SHP77 (cell line): ENCODE measurements around the gene AGFG1.
A peak's percentile ranks its signal among the peaks of the same experiment; 100 is the strongest.

Experiments used
- DNase-seq, 2 experiments: peaks; one replicate each; lab custom pipeline; 2025; lab: John Stamatoyannopoulos, UW

AGFG1 gene, protein sequence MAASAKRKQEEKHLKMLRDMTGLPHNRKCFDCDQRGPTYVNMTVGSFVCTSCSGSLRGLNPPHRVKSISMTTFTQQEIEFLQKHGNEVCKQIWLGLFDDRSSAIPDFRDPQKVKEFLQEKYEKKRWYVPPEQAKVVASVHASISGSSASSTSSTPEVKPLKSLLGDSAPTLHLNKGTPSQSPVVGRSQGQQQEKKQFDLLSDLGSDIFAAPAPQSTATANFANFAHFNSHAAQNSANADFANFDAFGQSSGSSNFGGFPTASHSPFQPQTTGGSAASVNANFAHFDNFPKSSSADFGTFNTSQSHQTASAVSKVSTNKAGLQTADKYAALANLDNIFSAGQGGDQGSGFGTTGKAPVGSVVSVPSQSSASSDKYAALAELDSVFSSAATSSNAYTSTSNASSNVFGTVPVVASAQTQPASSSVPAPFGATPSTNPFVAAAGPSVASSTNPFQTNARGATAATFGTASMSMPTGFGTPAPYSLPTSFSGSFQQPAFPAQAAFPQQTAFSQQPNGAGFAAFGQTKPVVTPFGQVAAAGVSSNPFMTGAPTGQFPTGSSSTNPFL

DNA sequence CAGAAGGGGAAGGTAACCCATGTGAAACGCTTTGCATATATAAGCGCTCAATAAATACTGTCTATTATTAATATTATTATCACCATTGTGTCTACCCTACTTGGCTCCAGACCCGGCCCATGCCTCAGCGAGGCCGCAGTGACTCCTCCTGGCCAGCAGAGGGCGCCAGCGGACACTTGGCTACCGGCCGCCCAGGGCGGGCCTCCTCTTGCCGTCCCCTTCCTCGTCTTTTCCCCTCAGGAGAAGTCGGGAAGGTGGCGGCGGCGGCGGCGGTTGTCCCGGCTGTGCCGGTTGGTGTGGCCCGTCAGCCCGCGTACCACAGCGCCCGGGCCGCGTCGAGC is at the start of gene AGFG1:
AGFG1 (plus strand) TSS at position 233 of the 341 bp plus-strand sequence. CDS start 266 bp downstream, outside the sequence.
- peak; percentile 28 to 70 for DNase-seq

DNA sequence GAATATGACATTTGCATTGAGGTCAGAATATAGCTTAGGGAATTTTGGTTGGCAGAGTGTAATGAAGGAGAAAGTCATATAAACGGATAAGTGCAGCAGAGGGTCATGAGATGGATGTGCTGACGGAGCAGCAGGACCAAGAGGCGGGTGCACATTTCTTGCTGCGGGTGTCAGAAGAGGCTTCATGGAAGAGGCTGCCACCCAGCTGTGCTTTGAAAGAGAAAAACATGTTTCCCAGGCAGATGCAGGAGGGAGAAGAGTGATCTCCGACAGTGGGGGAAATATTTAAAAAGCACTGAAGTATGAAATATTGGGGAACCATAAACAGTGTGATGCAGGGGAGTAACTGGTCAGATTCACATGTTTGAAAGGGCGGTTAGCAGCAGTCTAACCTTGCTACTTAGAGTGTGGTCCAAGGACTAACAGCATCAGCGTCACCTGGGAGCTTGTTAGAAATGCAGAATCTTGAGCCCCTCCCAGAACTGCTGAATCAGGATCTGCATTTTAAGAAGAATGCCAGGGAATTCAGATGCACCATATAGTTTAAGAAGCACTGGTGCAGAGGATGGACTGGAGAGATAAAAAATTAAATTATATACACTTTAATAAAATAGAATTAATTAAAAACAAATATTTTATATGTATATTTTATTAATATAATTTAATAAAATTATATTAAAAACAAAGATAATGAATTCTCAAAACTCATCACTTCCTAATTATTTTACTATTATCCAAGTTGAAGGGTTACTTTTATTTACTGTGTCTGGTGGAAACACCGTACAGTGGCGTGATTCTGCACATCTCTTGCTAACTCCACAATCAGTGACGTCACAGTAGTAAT is 48.1 kb upstream of the AGFG1 start:
- DNase-seq, result no peak

DNA sequence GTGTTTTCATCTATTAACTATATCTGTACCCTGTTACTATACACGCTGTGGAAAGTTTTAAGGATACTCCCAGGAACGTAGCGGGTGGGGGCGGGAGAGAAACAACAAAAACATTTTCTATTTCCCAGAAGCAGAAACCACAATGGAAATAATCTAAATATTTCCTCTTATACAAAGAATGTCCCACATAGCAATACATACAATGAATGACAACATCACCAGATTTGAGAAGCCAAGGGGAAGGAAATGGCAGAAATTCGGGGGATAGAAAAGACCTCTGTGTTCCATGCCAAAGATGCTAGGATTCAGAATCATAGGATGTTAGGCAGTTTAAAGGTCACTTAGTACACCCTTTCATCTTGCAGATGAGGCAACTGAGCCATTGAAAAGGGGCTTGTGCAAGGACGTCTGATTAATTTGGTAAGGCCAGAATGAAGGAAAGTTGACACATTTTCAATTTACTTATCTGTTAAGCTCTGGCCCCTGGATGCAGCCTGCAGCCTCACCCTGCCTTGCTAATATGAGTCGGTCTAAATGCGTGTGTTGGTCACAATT is 43.1 kb upstream of the AGFG1 start:
- DNase-seq, result no peak

DNA sequence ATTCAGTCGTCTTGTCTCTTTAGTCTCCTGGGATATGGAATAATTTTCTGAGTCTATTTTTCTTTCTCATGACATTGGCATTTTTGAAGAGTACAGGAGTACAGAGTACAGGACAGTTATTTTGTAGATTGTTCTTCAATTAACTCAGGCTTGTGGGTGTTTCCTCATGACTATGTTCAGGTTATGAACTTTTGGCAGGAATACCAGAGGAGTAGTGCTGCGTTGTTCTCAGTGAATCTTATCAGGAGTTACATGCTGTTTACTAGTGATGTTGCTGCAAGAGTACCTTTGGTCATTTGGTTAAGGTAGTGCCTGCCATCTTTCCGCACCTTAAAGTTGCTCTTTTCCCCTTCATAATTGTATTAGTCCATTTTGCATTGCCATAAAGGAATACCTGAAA is 41.3 kb upstream of the AGFG1 start:
- DNase-seq, result no peak

DNA sequence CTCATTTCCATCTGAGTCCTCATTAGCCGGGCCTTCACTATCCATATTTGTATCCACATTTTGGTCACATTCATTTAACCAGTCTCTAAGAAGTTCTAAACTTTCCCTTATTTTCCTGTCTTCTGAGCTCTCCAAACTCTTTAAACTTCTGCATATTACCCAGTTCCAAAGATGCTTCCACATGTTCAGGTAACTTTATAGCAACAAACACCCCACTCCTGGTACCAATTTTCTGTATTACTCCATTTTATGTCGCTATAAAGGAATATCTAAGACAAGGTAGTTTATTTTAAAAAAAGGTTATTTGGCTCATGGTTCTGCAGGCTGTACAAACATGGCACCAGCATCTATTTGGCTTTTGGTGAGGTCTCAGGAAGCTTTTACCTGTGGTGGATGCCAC is 38.8 kb upstream of the AGFG1 start:
- no peak for DNase-seq

DNA sequence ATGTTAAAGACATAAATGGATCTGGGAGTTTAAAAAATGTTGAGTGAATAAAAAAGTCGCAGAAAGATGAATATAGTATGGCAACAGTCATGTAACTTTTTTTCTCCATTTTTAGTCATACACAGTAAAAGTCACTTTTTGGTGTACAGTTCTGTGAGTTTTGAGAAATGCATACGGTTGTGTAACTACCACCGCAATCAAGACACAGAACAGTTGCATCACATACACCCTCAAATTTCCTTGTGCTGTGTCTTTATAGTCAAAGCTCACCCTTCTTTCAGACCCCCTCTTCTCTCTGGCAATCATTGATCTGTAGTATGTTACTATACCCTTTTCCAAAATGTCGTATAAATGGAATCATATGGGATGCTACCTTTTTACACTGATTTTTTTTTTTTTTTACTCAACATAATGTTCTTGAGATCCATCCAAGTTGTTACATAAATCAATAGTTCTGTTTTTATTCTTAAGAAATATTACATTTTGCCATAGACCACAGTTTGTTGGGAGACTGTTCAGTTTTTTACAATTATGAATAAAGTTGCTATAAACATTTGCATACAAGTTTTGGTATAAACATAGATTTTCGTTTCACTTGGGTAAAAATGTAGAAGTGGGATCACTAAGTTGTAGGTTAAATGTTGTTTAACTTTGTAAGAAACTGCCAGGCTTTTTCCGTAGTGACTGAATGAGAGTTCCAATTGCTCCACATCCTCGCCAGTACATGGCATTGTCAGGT is 35.4 kb upstream of the AGFG1 start:
- DNase-seq, result no peak

DNA sequence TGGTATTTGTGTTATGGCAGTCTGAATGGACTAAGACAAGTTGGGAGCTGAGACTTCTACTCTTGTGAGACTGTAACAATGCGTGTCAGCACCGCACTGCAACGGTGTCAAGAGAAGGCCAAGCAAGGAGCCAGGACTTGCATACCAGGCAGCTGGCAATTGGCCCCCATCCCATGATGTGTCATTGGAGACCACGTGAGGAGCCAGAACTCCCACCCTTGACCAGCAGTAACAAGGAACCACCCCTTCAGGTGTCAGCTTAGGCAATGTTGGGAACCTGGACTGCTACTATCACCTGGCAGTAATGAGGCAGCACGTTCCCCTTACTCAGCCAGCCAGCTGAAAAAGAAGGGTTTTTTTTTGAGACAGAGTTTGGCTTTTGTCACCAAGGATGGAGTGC is 32.7 kb upstream of the AGFG1 start:
- no peak for DNase-seq

DNA sequence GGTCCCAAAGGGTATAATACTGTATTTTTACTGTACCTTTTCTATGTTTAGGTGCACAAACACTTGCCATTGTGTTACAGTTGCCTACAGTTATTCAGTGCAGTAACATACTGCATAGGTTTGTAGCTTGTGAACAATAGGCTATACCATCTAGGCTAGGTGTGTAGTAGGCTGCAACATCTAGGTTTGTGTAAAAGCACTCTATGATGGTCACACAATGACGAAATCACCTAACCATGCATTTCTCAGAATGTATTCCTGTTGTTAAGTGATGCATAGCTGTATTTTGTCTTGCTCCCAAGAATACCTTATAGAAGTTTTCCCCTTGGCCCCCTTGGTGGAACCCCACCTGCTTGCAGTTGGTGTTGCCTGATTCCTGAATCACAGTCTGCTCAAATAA is 29.3 kb upstream of the AGFG1 start:
- DNase-seq, result no peak

DNA sequence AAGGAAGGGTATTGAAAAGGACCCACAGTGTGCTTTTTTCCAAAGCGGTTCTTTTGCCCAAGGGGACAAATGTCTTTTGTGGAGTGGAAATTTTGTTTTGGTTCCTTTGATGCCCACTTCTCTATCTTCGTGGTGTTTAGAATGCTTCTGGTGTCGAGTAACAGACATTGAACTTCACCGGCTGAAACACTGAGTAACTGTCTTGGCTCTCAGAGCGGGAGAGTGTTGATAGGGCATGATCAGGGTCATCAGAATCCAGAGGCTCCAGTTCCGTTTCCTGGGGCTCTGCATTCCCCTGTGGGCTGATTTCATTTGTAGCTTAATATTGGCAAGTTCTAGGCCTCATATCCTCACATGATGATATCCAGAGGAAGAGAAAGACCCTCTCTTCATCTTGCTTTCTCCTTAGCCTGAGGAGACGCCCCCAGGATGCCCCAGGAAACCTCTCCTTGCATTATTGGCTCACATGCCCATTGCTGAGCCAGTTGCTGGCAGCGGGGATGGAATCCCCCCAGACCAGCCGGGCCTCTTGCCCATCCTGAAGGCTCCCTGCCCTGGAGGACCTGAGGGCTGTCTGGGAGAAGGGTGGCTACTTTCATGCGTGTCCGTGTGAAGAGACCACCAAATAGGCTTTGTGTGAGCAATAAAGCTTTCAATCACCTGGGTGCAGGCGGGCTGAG is 27.9 kb upstream of the AGFG1 start:
- DNase-seq, result no peak

DNA sequence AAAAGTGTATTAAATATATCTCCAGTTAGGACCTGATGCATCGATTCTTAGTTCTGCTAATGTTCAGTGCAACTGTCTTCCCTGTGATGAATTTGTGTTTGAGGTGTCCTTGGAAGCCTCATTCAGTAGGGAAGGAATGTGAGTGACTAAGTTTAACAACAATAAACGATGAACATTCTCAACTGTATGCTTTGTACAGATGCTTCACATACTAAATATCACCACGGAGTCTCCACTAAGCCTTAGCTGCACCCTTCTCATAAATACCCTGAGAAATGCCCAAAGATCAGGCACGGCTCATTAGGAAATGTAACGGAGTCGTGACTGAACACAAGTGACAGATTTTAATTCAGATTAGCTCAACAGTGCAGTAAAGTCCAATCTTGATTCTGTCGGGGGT is 24.4 kb upstream of the AGFG1 start:
- no peak for DNase-seq

DNA sequence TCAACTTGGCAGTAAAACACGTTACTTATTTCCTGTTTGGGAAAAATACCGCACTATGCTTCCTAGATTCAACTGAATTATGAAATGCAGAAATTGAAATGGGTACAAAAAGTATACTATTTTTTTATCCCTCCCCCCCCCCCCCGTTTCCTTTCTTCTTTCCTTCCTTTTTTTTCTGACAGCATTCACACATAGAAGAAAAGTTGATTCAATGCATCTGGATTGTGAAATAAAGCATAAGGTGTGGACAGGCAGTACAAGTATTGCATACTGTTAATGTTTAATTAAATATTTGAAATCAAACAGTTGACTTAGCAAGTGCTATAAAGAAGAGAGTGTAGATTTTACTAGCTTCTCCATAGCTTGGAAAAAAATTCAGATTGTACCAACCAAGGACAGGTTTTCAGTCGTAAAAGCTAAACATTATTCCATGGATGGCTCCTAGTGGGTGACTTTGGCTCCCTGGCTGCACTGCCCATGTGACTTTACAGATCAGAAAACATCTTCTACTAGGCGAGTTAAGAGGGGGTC is 21.6 kb upstream of the AGFG1 start:
- DNase-seq, result no peak

DNA sequence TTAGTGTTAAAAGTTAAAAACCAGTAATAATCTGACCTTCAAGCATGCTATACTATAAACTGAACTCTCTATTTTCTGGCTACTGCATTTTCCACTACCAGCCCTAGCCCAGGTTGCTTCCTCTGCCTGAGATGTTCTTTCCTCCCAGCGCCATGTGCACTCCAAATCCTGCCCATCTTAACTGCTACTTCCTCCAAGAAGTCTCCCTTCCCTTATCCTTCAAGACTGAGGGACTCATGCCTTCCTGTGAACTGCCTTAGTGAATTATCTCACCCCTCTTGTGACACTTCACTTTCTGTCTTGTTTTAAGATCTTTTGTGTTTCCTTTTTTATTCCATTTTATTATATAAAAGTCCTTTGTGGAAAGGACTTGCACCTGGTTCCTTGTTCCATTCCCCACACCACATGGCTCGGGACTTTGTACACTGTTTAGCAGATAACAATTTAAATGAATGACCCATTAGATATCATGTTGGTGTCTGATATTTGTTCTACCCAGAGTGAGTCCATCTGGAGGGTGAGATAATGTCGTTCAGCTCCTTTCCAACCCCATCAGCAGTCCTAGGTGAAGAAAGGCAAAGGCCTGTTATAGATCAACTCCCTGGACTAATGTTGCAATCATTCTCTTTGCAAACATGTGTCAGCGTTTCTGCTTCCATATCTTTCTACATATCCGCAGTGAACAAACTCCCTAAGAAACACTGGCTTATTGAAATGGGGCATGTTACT is 20.9 kb upstream of the AGFG1 start:
- no peak for DNase-seq

DNA sequence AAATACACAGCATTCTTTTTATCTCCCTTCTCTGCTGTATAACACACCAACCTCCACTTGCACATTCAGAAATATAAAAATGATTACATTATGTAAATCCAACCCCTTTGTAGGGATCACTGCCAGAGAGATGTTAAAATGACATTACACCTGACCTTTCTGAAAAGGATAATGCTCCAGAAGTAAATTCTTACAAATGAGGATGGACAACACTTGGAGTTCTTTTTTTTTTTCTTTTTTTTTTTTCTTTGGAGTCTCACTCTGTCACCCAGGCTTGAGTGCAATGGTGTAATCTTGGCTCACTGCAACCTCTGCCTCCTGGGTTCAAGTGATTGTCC is 20.3 kb upstream of the AGFG1 start:
- no peak for DNase-seq

DNA sequence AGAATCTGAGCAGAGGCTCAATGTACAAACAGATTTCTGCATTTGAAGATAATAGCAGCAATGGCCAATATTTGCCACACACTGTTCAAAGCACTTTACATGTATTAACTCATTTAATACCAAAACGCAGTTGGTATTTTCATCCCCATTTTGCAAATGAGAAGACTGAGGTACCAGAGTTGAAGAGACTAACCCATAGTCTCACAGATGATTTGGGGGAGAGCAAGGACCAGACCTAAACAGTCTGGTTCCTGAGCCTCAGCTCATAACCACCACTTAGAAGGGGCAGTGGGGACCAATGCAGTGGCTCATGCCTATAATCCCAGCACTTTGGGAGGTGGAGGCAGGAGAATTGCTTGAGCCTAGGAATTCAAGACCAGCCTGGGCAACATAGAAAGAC is 18.1 kb upstream of the AGFG1 start:
- no peak for DNase-seq

DNA sequence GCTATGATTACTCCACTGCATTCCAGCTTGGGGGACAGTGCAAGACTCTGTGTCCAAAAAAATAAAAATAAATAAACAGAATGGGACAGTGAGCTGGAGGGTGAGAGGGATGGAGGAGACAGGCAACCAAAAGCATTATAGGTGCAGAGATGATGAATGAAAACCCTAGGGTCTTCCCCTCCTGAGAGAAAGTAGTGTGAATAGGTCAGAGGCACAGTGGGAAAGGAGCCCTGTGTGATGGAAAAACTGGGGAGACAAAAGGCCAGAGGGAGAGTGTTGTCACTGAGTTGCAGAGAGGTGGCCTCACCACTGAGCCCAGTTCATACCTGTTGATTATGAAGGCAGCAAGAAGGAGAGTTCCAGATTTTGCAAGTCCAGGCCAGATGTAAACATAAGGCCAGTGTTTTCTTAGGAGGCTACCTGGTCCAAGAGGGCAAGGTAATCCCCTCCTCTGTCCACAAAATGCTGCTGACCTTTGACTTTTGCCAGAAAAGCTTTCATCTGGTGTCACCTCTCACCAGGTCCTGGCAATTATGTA is 17.6 kb upstream of the AGFG1 start:
- DNase-seq, result no peak

DNA sequence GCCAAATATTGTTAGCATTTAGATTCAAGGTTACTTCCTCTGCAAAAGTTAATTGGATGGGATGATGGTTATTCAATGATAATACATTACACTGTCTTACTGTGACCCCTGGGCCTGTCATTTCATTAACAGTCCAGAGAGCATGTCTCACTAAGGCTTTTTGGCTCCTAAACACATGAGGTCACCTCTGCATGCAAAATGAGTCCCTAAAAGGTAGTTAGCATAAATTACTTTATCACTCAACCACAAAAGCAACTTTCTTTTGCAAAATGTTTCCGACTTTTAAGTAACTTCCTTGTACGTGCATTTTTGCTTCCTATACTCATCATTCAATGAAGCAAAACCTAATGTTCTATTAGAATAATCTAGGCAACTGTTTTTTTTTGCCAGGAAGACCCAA is 16.8 kb upstream of the AGFG1 start:
- no peak for DNase-seq

DNA sequence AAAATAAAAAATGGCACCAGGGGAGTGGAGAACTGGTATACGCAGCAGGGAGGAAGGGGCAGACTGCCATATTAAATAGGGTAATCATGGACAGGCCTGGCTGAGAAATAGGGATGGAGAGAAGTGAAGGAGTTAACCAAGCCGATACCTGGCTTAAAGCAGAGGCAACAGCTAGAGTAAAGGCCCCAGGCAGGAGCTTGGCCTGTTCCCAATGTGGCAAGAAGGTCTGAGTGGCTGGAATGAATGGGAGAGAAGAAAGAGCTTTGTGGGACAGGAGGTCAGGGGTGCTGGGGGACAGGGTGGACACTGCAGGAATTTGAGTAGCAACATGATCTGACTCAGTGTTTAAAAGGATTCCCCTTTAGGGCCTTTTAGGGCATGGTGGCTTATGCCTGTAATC is 15.9 kb upstream of the AGFG1 start:
- DNase-seq, result no peak

DNA sequence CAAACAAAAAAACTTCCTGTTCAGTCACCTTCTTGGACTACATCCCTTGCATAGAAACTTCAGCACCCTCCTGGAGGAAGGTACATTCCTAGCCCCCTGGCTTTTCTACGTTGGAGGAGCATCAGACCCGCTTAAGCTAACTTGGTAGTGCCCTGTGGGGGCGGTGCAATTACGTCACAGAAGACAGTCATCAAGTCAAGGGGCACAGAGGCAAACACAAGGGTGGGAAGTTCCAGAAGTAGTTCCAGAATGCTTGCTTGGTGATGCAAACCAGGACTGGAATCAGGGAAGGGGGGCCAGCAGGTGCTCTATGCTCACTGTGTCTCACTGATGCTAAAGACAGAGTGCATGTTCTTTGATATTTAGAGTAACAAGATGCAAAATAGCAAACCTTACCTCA is 15.2 kb upstream of the AGFG1 start:
- no peak for DNase-seq

DNA sequence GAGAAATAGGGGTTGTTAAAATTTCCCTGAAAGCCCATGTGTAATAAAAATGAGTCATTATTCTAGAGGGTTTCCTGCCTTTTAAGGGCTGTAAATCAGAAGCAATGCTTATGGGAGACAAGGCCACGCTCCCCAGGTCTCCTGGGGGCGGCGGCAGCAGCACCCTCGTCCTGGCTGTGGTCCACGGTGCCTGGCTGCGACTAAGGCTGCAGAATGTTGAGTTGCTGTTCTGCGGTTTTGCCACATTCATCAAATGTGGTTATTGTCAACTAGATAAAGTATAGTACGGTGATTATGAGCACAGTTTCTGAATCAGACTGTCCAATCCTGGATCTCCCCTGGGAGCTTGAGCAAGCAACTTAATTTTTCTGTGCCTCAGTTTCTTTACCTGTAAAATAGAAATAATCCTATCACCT is 11.9 kb upstream of the AGFG1 start:
- DNase-seq, result no peak

DNA sequence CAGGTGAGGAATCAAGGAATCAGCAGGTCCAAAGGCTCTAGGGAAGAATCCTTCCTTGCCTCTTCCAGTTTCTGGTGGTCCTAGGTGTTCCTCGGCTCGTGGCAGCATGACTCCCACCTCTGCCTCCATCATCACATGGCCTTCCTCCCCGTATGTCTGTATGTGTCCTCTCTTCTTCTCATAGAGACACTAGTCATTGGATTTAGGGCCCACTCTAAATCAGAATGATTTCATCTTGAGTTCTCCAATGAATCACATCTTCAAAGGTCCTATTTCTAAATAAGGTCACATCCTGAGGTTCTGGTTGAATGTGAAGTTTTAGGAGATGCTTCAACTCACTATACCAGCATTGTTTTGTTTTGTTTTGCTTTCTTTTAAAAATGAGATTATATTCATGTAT is 11.1 kb upstream of the AGFG1 start:
- no peak for DNase-seq
